ENCODE data around the gene ZNF254. TPM values are rescaled to one million over a fixed set of nuclear protein-coding genes. Genes with fewer than 3 reads are reported as not detected.
A peak's percentile ranks its signal among the peaks of the same experiment; 100 is the strongest.

Gene ZNF254
- total and polyA plus RNA-seq, 9 of the 15 experiments (the other 6 are each of a cell fraction or from before 2014, with no cell fraction given): 10.7 to 22.1 (median 14.2) TPM

DNA sequence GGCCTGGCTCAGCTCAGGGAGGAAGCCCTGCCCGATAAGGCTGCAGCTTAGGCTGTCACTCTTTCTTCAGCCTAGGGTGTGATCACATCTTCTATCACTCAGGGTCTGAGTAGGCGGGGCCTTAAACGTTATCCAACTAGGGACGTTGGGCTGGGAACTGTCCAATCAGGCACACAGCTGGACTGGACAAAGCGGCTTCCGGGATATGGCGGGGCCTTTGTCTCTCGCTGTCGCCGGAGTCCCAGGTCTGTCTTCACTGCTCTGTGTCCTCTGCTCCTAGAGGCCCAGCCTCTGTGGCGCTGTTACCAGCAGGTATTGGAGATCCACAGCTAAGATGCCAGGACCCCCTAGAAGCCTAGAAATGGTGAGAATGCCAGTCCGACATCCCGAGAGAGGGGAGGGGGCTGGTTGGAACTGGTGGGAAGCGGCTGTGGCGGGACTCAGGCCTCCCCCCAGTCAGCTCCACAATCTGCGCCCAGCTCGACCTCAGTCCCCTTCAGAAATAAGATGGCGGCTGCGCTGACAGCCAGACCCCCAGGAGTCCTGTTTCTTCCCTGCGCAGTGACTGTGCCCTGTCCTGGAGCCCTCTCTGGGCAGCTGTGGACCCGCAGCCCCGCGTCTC is at the start of gene ZNF254 (continued):
- no peak for TF ChIP-seq BCLAF1 (IDR thresholded peaks at IDR 0.05; ENCODE audit: borderline replicate concordance in 1 of 2, control insufficient read depth in 1 of 2, low read depth in 2 of 2, low read length in 1 of 2)
- no peak for TF ChIP-seq ZNF583 (CRISPR knock-in tag; IDR thresholded peaks at IDR 0.05)
- TF ChIP-seq ZNF232 (CRISPR knock-in tag; IDR thresholded peaks at IDR 0.05): no peak
- no peak for TF ChIP-seq BRCA1 (IDR thresholded peaks at IDR 0.05)
- no peak for TF ChIP-seq BRCA1 (CRISPR knock-in tag; IDR thresholded peaks at IDR 0.05)
- no peak for TF ChIP-seq RBBP5 (IDR thresholded peaks at IDR 0.05; ENCODE audit: borderline replicate concordance, insufficient read depth, low read length, poor library complexity, severe bottlenecking)
- TF ChIP-seq HMGXB4 (CRISPR knock-in tag; IDR thresholded peaks at IDR 0.05): no peak
- no peak for TF ChIP-seq CEBPB (tag; IDR thresholded peaks at IDR 0.05)
- no peak for TF ChIP-seq U2AF1 (optimal IDR thresholded peaks at IDR 0.05; ENCODE audit: low read depth, low read length)
- no peak for TF ChIP-seq ZNF253 (CRISPR knock-in tag; conservative IDR thresholded peaks at IDR 0.05)
- no peak for TF ChIP-seq LCOR (CRISPR knock-in tag; IDR thresholded peaks at IDR 0.05)
- TF ChIP-seq, protein P1, sequence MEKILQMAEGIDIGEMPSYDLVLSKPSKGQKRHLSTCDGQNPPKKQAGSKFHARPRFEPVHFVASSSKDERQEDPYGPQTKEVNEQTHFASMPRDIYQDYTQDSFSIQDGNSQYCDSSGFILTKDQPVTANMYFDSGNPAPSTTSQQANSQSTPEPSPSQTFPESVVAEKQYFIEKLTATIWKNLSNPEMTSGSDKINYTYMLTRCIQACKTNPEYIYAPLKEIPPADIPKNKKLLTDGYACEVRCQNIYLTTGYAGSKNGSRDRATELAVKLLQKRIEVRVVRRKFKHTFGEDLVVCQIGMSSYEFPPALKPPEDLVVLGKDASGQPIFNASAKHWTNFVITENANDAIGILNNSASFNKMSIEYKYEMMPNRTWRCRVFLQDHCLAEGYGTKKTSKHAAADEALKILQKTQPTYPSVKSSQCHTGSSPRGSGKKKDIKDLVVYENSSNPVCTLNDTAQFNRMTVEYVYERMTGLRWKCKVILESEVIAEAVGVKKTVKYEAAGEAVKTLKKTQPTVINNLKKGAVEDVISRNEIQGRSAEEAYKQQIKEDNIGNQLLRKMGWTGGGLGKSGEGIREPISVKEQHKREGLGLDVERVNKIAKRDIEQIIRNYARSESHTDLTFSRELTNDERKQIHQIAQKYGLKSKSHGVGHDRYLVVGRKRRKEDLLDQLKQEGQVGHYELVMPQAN (IDR thresholded peaks at IDR 0.05; ENCODE audit: borderline replicate concordance): peak; percentile 70; the same call in 1 of the 2 replicates
- TF ChIP-seq, protein P2, sequence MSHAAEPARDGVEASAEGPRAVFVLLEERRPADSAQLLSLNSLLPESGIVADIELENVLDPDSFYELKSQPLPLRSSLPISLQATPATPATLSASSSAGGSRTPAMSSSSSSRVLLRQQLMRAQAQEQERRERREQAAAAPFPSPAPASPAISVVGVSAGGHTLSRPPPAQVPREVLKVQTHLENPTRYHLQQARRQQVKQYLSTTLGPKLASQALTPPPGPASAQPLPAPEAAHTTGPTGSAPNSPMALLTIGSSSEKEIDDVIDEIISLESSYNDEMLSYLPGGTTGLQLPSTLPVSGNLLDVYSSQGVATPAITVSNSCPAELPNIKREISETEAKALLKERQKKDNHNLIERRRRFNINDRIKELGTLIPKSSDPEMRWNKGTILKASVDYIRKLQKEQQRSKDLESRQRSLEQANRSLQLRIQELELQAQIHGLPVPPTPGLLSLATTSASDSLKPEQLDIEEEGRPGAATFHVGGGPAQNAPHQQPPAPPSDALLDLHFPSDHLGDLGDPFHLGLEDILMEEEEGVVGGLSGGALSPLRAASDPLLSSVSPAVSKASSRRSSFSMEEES (CRISPR knock-in tag; IDR thresholded peaks at IDR 0.05): no peak
- no peak for TF ChIP-seq KAT7 (CRISPR knock-in tag; IDR thresholded peaks at IDR 0.05; ENCODE audit: borderline replicate concordance)
- no peak for TF ChIP-seq SRSF1 (IDR thresholded peaks at IDR 0.05; ENCODE audit: low read depth, low read length)
- no peak for TF ChIP-seq BRF1 (IDR thresholded peaks at IDR 0.05; ENCODE audit: borderline replicate concordance, extremely low read depth, insufficient read length)
- TF ChIP-seq POLR2AphosphoS2 (IDR thresholded peaks at IDR 0.05; ENCODE audit: low read length): peak; percentile 61; the same call in 1 of the 2 replicates
- TF ChIP-seq BDP1 (IDR thresholded peaks at IDR 0.05; ENCODE audit: insufficient read depth, insufficient read length): no peak
- no peak for TF ChIP-seq CBX3 (IDR thresholded peaks at IDR 0.05; ENCODE audit: borderline replicate concordance in 1 of 2, low read length in 2 of 2)

Data from K562 (cell line).